Neutrophil (primary cell): ENCODE data around the gene CASKIN2.

Source experiments
- H3K27ac ChIP-seq: fragments of 200-600 bp; sonication (generic); 2 replicates; pipeline ENCODE4 v1.5.1; 2016; ENCODE audit warnings: mild to moderate bottlenecking, moderate library complexity
- H3K27me3 ChIP-seq: fragments of 200-600 bp; sonication (generic); 2 replicates; pipeline ENCODE4 v1.6.0; 2016; ENCODE audit warnings: mild to moderate bottlenecking
- H3K36me3 ChIP-seq: fragments of 200-600 bp; sonication (generic); 2 replicates; pipeline ENCODE4 v1.5.1; 2017
- H3K4me1 ChIP-seq, 2 experiments: fragments of 200-600 bp in 1 of 2; sonication (generic) in 1 of 2; 1 replicate in 1 of 2; 2 replicates in 1 of 2; pipeline versions ENCODE4 v1.5.1 to v1.6.1; 2013 to 2016; ENCODE audit warnings: low read depth in 1 of 2, low read length in 1 of 2, mild to moderate bottlenecking in 1 of 2, moderate library complexity in 1 of 2; ENCODE audit not compliant: control insufficient read depth in 1 of 2, insufficient read depth in 1 of 2
- H3K4me3 ChIP-seq, 2 experiments: fragments of 200-600 bp in 1 of 2; sonication (generic) in 1 of 2; 1 replicate in 1 of 2; 2 replicates in 1 of 2; pipeline ENCODE4 v1.5.1; 2013 to 2016; ENCODE audit warnings: low read depth in 1 of 2, low read length in 1 of 2, mild to moderate bottlenecking in 1 of 2, moderate library complexity in 1 of 2
- H3K9me3 ChIP-seq: fragments of 200-600 bp; sonication (generic); 2 replicates; pipeline ENCODE4 v1.5.1; 2016
- TF ChIP-seq, protein P1 (sequence below): fragments of 200-600 bp; sonication (generic); IDR thresholded peaks from 2 replicates; pipeline ENCODE4 v1.5.1; 2016; ENCODE audit warnings: antibody characterized with exemption

Gene CASKIN2

DNA sequence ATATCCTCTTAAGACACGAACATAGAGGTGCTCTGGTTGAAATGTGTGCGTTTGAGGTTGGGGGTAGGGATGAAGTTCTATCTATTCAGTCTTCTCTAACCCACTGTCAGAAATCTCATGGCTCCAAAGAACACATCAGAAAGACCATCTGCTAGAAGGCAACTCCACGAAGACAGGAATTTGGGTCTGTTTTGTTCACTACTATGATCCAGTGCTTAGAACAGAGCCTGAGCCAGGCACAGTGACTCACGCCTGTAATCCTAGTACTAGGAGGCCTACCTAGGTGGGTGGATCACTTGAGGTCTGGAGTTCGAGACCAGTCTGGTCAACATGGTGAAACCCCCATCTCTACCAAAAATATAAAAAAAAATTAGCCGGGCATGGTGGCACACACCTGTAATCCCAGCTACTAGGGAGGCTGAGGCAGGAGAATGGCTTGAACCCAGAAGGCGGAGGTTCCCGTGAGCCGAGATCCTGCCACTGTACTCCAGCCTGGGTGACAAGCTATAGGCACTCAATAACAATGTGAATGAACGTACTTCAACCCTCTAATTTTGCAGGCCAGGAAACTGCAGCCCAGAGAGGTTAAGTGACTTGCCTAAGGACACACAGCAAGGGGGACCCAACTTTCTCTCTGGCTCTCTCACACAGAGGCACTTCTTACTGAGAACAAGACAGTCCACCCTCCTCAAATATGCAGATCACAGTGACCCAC is 2.3 kb downstream of the CASKIN2 start:
- H3K4me3 ChIP-seq = no peak overlapping the region
- peaks cover 20 to 27% of the 10 kb centered on the region in 2 experiments for H3K4me1 ChIP-seq
- no peaks in the 10 kb centered on the region for H3K9me3 ChIP-seq
- H3K27me3 ChIP-seq = peaks cover 60% of the 10 kb centered on the region
- H3K27ac ChIP-seq = no peak overlapping the region
- no peaks in the 10 kb centered on the region for H3K36me3 ChIP-seq
- TF ChIP-seq, protein P1, sequence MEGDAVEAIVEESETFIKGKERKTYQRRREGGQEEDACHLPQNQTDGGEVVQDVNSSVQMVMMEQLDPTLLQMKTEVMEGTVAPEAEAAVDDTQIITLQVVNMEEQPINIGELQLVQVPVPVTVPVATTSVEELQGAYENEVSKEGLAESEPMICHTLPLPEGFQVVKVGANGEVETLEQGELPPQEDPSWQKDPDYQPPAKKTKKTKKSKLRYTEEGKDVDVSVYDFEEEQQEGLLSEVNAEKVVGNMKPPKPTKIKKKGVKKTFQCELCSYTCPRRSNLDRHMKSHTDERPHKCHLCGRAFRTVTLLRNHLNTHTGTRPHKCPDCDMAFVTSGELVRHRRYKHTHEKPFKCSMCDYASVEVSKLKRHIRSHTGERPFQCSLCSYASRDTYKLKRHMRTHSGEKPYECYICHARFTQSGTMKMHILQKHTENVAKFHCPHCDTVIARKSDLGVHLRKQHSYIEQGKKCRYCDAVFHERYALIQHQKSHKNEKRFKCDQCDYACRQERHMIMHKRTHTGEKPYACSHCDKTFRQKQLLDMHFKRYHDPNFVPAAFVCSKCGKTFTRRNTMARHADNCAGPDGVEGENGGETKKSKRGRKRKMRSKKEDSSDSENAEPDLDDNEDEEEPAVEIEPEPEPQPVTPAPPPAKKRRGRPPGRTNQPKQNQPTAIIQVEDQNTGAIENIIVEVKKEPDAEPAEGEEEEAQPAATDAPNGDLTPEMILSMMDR = no peak

GRCh38 chr17:75511610-75512575 is 3.4 kb downstream of the CASKIN2 start:
- no peaks in the 10 kb centered on the region for H3K9me3 ChIP-seq
- H3K36me3 ChIP-seq = no peaks in the 10 kb centered on the region
- H3K27ac ChIP-seq = no peak overlapping the region
- H3K4me3 ChIP-seq = no peak overlapping the region
- TF ChIP-seq, protein P1 = no peak
- peaks cover 48% of the 10 kb centered on the region for H3K27me3 ChIP-seq
- peaks cover 12 to 19% of the 10 kb centered on the region in 2 experiments for H3K4me1 ChIP-seq

GRCh38 chr17:75511270-75511609 is 4.1 kb downstream of the CASKIN2 start:
- peaks cover 9 to 14% of the 10 kb centered on the region in 2 experiments for H3K4me1 ChIP-seq
- TF ChIP-seq, protein P1 = no peak

GRCh38 chr17:75509528-75510258 is 5.6 kb downstream of the CASKIN2 start:
- Histone ChIP-seq H3K27ac (no peak overlapping the region), H3K36me3 (no peaks in the 10 kb centered on the region), H3K27me3 (peaks cover 29% of the 10 kb centered on the region), H3K9me3 (no peaks in the 10 kb centered on the region), H3K4me3 (no peak overlapping the region), H3K4me1 (no peaks in the 10 kb centered on the region)
- TF ChIP-seq, protein P1 = no peak

More at GRCh38 chr17:75511270-75511609, 4.1 kb downstream of the CASKIN2 start:
- Histone ChIP-seq H3K9me3 (no peaks in the 10 kb centered on the region), H3K27me3 (peaks cover 44% of the 10 kb centered on the region), H3K36me3 (no peaks in the 10 kb centered on the region), H3K4me3 (no peak overlapping the region), H3K27ac (no peak overlapping the region)

DNA sequence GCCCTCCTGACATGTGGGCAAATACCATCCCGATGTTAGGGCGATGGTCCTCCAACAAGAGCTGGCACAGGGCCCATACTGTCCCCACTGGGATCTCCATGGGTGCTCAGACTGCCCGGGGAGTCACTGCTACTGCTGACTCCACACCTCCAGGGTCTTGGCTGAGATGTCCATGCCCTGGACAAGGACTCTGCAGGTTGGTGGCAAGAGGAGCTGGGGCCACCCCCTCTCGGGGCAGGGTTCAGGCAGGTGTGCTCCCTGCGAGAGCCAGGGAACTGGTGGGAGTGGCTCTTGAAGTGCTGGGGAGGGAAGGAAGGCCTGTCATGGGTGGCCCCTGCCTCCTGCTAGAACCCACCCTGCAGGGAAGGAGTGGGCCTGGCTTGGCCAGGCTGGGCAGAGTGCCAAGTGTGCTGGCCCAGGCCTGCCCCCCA is 6.4 kb downstream of the CASKIN2 start:
- Histone ChIP-seq H3K4me1 (no peaks in the 10 kb centered on the region), H3K36me3 (no peaks in the 10 kb centered on the region), H3K27ac (no peak overlapping the region), H3K4me3 (no peak overlapping the region), H3K27me3 (peaks cover 22% of the 10 kb centered on the region), H3K9me3 (no peaks in the 10 kb centered on the region)
- TF ChIP-seq, protein P1 = no peak
